Hepatocyte (in vitro differentiated cells): ENCODE data around the gene RANBP17.

Source experiments
- EZH2 ChIP-seq: fragments of 200-600 bp; sonication (generic); IDR thresholded peaks from 2 replicates; pipeline ENCODE4 v1.6.1; 2016; ENCODE audit warnings: antibody characterized with exemption, mild to moderate bottlenecking, borderline replicate concordance
- TF ChIP-seq, protein P1 (sequence below): fragments of 200-600 bp; sonication (generic); IDR thresholded peaks from 2 replicates; pipeline ENCODE4 v1.5.1; 2016; ENCODE audit warnings: antibody characterized with exemption, mild to moderate bottlenecking; ENCODE audit not compliant: poor library complexity

GRCh38 chr5:170844651-170845050 lies 17.2 kb upstream of the RANBP17 start:
- TF ChIP-seq, protein P1, sequence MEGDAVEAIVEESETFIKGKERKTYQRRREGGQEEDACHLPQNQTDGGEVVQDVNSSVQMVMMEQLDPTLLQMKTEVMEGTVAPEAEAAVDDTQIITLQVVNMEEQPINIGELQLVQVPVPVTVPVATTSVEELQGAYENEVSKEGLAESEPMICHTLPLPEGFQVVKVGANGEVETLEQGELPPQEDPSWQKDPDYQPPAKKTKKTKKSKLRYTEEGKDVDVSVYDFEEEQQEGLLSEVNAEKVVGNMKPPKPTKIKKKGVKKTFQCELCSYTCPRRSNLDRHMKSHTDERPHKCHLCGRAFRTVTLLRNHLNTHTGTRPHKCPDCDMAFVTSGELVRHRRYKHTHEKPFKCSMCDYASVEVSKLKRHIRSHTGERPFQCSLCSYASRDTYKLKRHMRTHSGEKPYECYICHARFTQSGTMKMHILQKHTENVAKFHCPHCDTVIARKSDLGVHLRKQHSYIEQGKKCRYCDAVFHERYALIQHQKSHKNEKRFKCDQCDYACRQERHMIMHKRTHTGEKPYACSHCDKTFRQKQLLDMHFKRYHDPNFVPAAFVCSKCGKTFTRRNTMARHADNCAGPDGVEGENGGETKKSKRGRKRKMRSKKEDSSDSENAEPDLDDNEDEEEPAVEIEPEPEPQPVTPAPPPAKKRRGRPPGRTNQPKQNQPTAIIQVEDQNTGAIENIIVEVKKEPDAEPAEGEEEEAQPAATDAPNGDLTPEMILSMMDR = no peak
- no peak for TF ChIP-seq EZH2
